Measurements from ENCODE around the gene PUM2.
"Not testable (repeated sequence)": the region's sequence is repeated elsewhere in the genome, so short reads cannot be mapped to it uniquely, and the experiment has no call there.

Gene PUM2

GRCh38 chr2:20368706-20369105 lies 18.1 kb upstream of the PUM2 start:
- DNase-seq (ENCODE audit: low spot score), result no peak

- not testable (repeated sequence) for DNase-seq (ENCODE audit: low spot score)
Measured at GRCh38 chr2:20367929-20368328, 17.3 kb upstream of the PUM2 start.

GRCh38 chr2:20366672-20367116 lies 16.1 kb upstream of the PUM2 start:
- DNase-seq (ENCODE audit: low spot score), result no peak

GRCh38 chr2:20365249-20365817 lies 14.7 kb upstream of the PUM2 start:
- DNase-seq (ENCODE audit: low spot score), result no peak

GRCh38 chr2:20363578-20363977 lies 12.9 kb upstream of the PUM2 start:
- DNase-seq (ENCODE audit: low spot score), result no peak

- no peak for DNase-seq (ENCODE audit: low spot score)
Measured at GRCh38 chr2:20362701-20363435, 12.2 kb upstream of the PUM2 start.

- DNase-seq (ENCODE audit: low spot score), result no peak
Measured at GRCh38 chr2:20361893-20362292, 11.2 kb upstream of the PUM2 start.

- no peak for DNase-seq (ENCODE audit: low spot score)
Measured at GRCh38 chr2:20359096-20359495, 8.5 kb upstream of the PUM2 start.

GRCh38 chr2:20357638-20358389 lies 7.2 kb upstream of the PUM2 start:
- DNase-seq (ENCODE audit: low spot score), result no peak

GRCh38 chr2:20356042-20356441 lies 5.4 kb upstream of the PUM2 start:
- DNase-seq (ENCODE audit: low spot score), result no peak

GRCh38 chr2:20355131-20355530 lies 4.5 kb upstream of the PUM2 start:
- no peak for DNase-seq (ENCODE audit: low spot score)

- DNase-seq (ENCODE audit: low spot score), result peak; percentile 28
Measured at GRCh38 chr2:20353241-20353992, 2.8 kb upstream of the PUM2 start.

GRCh38 chr2:20352581-20353216 lies 2.1 kb upstream of the PUM2 start:
- no peak for DNase-seq (ENCODE audit: low spot score)

GRCh38 chr2:20352230-20352578 lies 1.6 kb upstream of the PUM2 start:
- peak; percentile 44 for DNase-seq (ENCODE audit: low spot score)

GRCh38 chr2:20351555-20352229 lies 1.0 kb upstream of the PUM2 start:
- DNase-seq (ENCODE audit: low spot score), result no peak

- no peak for DNase-seq (ENCODE audit: low spot score)
Measured at GRCh38 chr2:20350041-20350712, 467 bp downstream of the PUM2 start.

- DNase-seq (ENCODE audit: low spot score), result no peak
Measured at GRCh38 chr2:20349513-20349921, 1.1 kb downstream of the PUM2 start.

- no peak for DNase-seq (ENCODE audit: low spot score)
Measured at GRCh38 chr2:20348542-20348941, 2.1 kb downstream of the PUM2 start.

- DNase-seq (ENCODE audit: low spot score), result no peak
Measured at GRCh38 chr2:20346565-20347381, 3.9 kb downstream of the PUM2 start.

GRCh38 chr2:20343128-20343527 lies 7.5 kb downstream of the PUM2 start:
- no peak for DNase-seq (ENCODE audit: low spot score)

Data from cerebellar cortex (tissue), 1 donor.